ENCODE measurements around the gene SIRT3.

GRCh38 chr11:198236-198806 is 37.8 kb downstream of the SIRT3 start:
- TF ChIP-seq CTCF (IDR thresholded peaks at IDR 0.05 in 4 of 5, conservative IDR thresholded peaks at IDR 0.05 in 1 of 5) = no peak
- no peak for TF ChIP-seq POLR2A (IDR thresholded peaks at IDR 0.05)

Measured in gastrocnemius medialis (tissue), 4 donors.